GDM1 (cell line): ENCODE results near the gene LRRC27.
"Not testable (repeated sequence)": the region's sequence is repeated elsewhere in the genome, so short reads cannot be mapped to it uniquely, and the experiment has no call there.

Source experiments
- DNase-seq: peaks from one replicate; lab custom pipeline; 2025; lab: John Stamatoyannopoulos, UW

LRRC27 gene

GRCh38 chr10:132374612-132375011 lies 42.6 kb downstream of the LRRC27 start:
- no peak for DNase-seq

- DNase-seq: no peak
Measured at GRCh38 chr10:132375116-132375794, 43.3 kb downstream of the LRRC27 start.

GRCh38 chr10:132375795-132376297 lies 43.9 kb downstream of the LRRC27 start:
- no peak for DNase-seq

DNA sequence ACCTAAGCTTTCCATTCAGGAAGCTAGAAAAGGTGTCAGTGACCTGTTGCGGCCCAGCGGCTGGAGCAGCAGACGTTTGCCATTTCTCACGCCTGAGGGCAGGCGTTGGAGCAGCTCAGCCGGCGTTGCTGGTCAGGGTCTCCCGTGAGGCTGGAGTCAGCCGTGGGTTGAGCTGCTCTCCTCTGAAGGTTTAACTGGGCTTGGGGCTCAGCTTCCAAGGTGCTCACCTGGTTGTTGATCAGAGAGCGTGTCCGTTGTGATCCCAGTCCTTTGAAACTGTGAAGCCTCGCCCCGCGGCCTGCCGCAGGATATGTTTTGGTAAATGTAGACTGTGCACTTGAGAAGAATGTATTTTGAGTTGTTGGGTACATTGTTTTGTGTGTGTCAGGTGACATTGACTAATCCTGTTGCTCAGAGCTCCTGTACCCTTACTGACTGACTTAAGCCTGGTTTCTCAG lies 44.4 kb downstream of the LRRC27 start:
- no peak for DNase-seq

- DNase-seq: no peak
Measured at GRCh38 chr10:132377326-132377725, 45.3 kb downstream of the LRRC27 start.

DNA sequence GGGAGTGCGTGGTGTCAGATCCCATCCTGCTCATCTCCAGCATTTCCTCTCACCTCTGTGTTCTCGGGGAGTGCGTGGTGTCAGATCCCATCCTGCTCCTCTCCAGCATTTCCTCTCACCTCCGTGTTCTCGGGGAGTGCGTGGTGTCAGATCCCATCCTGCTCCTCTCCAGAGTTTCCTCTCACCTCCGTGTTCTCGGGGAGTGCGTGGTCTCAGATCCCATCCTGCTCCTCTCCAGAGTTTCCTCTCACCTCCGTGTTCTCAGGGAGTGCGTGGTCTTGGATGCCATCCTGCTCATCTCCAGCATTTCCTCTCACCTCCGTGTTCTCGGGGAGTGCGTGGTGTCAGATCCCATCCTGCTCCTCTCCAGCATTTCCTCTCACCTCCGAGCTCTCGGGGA lies 47.0 kb downstream of the LRRC27 start:
- DNase-seq: not testable (repeated sequence)

DNA sequence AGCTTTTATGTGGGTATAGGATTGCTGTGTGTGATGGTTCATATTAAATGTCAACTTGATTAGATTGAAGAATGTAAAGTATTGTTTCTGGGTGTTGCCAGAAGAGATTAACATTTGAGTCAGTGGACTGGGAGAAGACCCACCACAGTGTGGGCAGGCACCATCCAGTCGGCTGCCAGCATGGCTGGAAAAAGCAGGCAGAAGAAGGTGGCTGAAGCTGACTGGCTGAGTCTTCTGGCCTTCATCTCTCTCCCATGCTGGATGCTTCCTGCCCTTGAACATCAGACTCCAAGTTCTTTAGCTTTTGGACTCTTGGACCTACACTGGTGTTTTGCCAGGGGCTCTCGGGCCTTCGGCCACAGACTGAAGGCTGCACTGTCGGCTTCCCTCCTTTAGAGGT lies 49.0 kb downstream of the LRRC27 start:
- DNase-seq: not testable (repeated sequence)

DNA sequence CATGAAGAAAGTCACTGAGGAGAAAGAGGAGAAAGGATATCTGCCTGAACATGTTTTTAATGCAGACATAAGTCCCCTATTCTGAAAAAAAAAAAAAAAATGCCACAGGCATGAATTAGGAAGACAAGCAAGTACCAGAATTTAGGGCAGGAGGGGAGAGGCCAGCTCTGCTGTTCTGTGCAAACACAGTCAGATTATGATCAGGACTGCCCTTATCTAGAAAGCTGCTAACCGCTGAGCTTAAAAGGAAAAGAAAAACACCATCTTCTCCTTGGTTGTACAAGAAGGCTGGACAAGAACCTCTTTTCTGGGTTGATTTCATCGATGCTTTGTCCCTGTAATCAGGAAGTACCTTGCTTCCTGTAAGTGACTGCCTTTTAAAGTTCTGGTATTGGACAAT lies 49.7 kb downstream of the LRRC27 start:
- no peak for DNase-seq

DNA sequence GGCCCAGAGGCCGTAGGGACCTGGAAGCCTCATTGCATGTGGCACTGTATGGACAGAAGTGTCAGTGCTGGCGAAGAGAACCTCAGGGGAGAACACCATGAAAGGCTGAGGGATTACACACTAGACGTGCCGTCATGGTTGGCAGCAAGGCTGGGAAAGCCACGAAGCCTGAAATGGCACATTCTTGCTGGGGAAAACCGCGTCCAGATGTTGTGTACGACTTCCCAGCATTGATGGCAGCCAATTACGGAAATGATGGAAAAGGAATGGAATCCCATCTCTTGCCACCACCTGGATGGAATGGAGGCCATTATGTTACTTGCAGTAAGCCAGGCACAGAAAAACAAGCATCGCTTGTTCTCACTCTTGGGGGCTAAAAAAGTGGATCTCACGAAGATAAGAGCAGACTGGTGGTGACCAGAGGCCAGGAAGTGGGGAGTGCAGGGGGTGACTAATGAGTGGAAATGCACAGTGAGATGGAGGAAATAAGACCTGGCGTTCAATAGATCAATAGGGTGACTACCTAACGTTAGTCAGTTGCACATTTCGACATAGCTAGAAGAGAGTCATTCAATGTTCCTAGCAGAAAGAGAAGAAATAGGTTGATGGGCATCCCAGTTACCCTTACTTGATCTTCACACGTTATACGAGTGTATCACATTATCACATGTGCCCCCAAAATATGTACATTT lies 50.4 kb downstream of the LRRC27 start:
- DNase-seq: no peak

- no peak for DNase-seq
Measured at GRCh38 chr10:132383101-132383500, 51.1 kb downstream of the LRRC27 start.

DNA sequence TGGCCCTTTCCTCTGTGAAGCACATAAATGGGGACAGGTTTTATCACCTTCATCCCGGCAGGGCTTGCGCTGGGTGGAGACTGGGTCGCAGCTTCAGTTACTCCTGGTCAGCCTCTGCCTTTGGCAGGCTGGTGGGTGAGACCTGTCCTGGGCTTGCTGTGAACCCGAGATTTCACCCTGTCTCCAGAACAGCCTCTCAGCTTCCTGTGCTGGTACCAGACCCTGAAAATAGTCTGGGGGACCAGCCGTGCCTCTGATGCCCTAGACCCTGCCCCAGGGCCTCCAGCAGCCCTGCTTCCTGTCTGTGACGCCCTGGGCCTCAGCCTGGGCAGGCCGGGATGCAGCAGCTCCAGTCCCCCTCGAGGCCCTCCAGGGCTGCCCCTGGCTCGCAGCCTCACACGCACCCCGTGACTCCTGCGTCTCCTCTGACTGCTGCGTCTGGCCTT lies 51.8 kb downstream of the LRRC27 start:
- DNase-seq: no peak

DNA sequence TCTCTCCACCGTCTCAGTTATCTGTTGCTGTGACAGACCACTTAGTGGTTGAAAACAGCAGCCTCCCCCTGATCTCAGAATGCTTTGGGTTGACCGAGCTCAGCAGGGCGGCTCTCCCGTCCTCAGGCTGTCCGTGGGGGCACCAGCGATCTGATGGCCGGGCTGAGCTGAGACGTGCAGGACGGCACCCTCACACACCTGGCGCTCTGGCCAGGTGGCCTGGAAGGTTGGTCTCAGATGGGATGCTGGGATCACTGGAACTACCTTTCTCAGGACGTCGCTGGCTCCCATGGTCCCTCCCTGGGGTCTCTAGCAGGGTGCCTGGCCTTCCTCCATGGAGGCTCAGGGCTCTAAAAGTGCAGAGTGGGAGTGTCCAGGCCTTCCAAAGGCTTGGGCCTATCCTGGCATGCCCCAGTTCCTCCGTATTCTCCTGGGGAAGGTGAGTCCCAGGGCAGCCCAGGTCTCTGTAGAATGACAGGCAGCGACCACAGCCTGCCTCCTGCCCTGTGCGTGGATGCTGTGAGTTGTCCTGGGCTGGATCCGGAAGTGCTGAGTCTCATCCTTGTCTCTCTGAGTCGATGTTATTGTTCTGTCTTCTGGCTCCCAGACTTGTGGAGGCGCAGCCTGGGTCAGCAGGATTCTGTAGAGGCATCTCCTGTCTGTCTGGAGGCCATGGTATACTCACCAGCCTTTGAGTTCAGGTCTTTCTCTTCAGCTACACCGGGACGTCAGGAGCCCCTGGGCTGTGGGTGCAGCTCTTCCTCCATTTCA lies 52.8 kb downstream of the LRRC27 start:
- no peak for DNase-seq

GRCh38 chr10:132385389-132385667 lies 53.3 kb downstream of the LRRC27 start:
- peak; percentile 65 for DNase-seq

DNA sequence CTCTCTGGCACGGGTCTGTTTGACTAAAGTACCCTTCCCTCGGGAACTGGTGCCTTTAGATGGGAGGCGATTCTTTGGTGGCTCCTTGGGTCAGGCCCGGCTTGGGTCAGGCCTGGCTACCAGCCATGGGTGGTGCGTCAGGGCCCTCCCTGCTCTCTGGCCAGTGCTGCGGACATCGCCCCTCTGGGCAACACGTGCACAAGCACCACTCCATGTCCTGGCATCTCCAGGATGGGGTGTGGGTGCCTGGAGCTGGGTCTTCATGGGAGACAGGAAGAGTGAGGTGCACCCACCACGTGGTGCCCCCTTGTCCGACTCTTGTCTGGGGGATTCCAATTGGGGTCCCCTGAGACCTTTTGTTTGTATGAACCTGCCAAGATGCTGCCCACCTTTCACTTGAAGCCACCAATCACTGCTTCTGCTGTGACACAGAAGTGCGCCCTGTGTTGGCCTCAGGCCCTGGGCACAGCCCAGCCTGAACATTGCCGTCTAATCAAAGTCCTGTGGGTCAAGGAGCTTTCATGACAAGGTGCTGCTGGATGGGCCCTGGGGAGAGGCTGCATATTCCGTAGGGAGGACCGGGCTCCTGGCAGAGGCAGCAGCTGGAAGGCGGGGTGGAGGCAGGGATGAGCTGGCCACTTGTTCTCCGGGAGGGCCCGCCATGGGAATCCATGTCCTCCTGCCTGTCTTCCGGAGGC lies 53.9 kb downstream of the LRRC27 start:
- no peak for DNase-seq

GRCh38 chr10:132386419-132386831 lies 54.4 kb downstream of the LRRC27 start:
- DNase-seq: no peak

- DNase-seq: not testable (repeated sequence)
Measured at GRCh38 chr10:132386896-132387295, 54.9 kb downstream of the LRRC27 start.

GRCh38 chr10:132387764-132388210 lies 55.8 kb downstream of the LRRC27 start:
- DNase-seq: peak; percentile 78

GRCh38 chr10:132388891-132389432 lies 57.0 kb downstream of the LRRC27 start:
- no peak for DNase-seq

DNA sequence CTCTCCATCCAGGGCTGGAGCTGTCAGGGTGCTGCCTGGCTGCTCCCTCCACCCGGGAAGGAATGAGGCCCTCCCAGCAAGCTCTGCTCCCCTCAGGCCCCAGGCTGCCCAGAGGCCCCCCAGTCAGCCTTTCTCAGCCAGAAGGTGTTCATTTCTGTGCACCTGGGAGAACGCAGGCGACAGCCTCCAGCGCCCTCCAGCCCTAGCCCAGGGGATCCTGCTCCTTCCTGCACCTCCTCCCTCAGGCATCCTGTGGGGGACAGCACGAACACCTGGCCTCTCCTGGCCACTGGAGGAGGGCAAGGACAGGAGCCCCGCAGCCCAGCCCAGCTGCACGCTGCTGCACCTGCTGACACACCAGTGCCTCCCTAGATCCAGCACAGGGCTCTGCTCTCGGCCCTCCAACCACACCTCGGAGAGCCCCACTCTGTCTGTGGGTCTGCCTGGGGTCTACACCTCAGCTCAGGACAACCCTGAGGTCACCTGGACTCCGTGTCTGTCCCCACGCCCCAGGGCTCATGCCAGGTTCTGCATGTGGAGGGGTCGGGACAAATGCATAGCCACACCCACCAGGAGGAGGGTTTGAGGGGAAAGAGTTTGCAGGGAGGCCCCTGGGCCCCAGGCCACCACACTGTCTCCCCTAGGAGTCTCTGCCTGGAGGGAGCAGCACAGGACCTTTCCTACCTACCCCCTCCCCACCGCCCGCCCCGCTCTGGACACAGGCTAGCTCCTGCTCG lies 57.6 kb downstream of the LRRC27 start:
- no peak for DNase-seq

- DNase-seq: no peak
Measured at GRCh38 chr10:132390170-132390920, 58.4 kb downstream of the LRRC27 start.
